HG02623 (cell line): Measurements from ENCODE around the gene ATCAY.
"Not testable (repeated sequence)": the region's sequence is repeated elsewhere in the genome, so short reads cannot be mapped to it uniquely, and the experiment has no call there.

ENCODE experiments used
- ATAC-seq: cut with Tn5 transposase; IDR thresholded peaks from one replicate; pipeline ENCODE4 v1.9.1; 2021; ENCODE audit warnings: moderate library complexity; ENCODE audit not compliant: unreplicated experiment

ATCAY gene

GRCh38 chr19:3852614-3853254, 27.8 kb upstream of the ATCAY start:
- no peak for ATAC-seq

- ATAC-seq, result no peak
Observed at GRCh38 chr19:3855320-3855719, 25.2 kb upstream of the ATCAY start.

GRCh38 chr19:3857449-3858003, 23.0 kb upstream of the ATCAY start:
- no peak for ATAC-seq

- no peak for ATAC-seq
Observed at GRCh38 chr19:3860499-3860898, 20.0 kb upstream of the ATCAY start.

GRCh38 chr19:3862826-3863500, 17.5 kb upstream of the ATCAY start:
- no peak for ATAC-seq

GRCh38 chr19:3863648-3864047, 16.8 kb upstream of the ATCAY start:
- ATAC-seq, result no peak

GRCh38 chr19:3866910-3867638, 13.4 kb upstream of the ATCAY start:
- no peak for ATAC-seq

- no peak for ATAC-seq
Observed at GRCh38 chr19:3867971-3868769, 12.3 kb upstream of the ATCAY start.

GRCh38 chr19:3868770-3869456, 11.6 kb upstream of the ATCAY start, which contains the start of gene ZFR2:
TSS of gene ZFR2 (minus strand) at chr19:3869038. CDS start at chr19:3869017, 21 bp downstream.
- no peak for ATAC-seq

- no peak for ATAC-seq
Observed at GRCh38 chr19:3873151-3873550, 7.3 kb upstream of the ATCAY start.

GRCh38 chr19:3874695-3875094, 5.8 kb upstream of the ATCAY start:
- not testable (repeated sequence) for ATAC-seq

- ATAC-seq, result no peak
Observed at GRCh38 chr19:3879656-3880055, 829 bp upstream of the ATCAY start.

- ATAC-seq, result no peak
Observed at GRCh38 chr19:3881272-3882040, 971 bp downstream of the ATCAY start.

- no peak for ATAC-seq
Observed at GRCh38 chr19:3882041-3882384, 1.5 kb downstream of the ATCAY start.

- ATAC-seq, result no peak
Observed at GRCh38 chr19:3890591-3890990, 10.1 kb downstream of the ATCAY start.

- no peak for ATAC-seq
Observed at GRCh38 chr19:3893509-3894179, 13.2 kb downstream of the ATCAY start.

- not testable (repeated sequence) for ATAC-seq
Observed at GRCh38 chr19:3894959-3895358, 14.5 kb downstream of the ATCAY start.

GRCh38 chr19:3895788-3896187, 15.3 kb downstream of the ATCAY start:
- no peak for ATAC-seq

GRCh38 chr19:3897936-3898335, 17.5 kb downstream of the ATCAY start:
- ATAC-seq, result no peak
